ENCODE measurements around the gene TXNDC9.

DNA sequence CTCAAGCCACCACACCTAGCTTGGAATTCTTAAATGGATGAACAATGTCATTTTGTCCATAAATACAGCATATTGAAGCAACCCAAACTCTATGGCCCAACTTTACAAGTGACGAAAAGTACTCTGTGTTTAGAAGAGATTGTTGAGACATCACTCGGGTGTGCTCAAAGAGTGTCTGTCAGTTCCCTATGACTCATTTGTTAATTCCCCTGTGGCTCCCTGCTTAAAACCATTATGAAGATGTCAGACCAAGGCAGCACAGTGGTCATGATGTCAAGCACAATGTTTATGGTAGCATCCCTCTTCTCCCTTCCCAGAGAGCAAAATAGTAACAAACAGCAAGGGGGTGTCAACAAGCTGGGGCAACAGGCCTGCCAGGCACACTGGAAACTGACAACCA lies 38.1 kb downstream of the TXNDC9 start:
- no peak for TF ChIP-seq CTCF (IDR thresholded peaks at IDR 0.05)
- TF ChIP-seq POLR2AphosphoS5 (IDR thresholded peaks at IDR 0.05), result no peak
- no peak for TF ChIP-seq POLR2A (IDR thresholded peaks at IDR 0.05)
- no peak for TF ChIP-seq EP300 (IDR thresholded peaks at IDR 0.05)
